Heart left ventricle (tissue), 13 donors: ENCODE data around the gene PIK3R6.

Experiments
- CTCF ChIP-seq, 12 donors: fragments of 200-600 bp; sonication (generic) in 4 of 12; IDR thresholded peaks; one replicate each; pipeline versions ENCODE4 v1.5.0 to v1.8.0; 2018 to 2022; ENCODE audit warnings: antibody characterized with exemption in 12 of 12, mild to moderate bottlenecking in 5 of 12
- POLR2A ChIP-seq, 2 donors: fragments of 450-650 bp; IDR thresholded peaks; one replicate each; pipeline ENCODE4 v1.6.1; 2017; ENCODE audit warnings: antibody characterized with exemption in 2 of 2, mild to moderate bottlenecking in 2 of 2, moderate library complexity in 2 of 2
- donor health status: ischemic (EF 13 %, LVEDD 7.1; RV severe dilation, severe dysfunction).
- donor health status: DM: no; HTN: yes; CAD: no.
- donor health status: DM: no; HTN: no; CAD: no.
- donor health status: ischemic (EF 25% LVEDD 6.9; RV normal size, moderate dysfunction).
- donor health status: ischemic (EF 25% LVEDD 5.7; RV mildly dilated, moderate dysfunction).
- donor health status: ischemic (EF 35%, LVEDD 5.7; RV mildly dilated, moderate dysfunction).
- donor health status: nonischemic (EF 11% LVEDD 7.7; RV severe dilation, severe dysfunction).
- donor health status: DM: yes; HTN: yes; CAD: no.
- donor health status: PGD.
- donor health status: ischemic (EF 29% LVEDD 5.4; RV normal size, mild dysfunction).
- donor health status: nonischemic (EF 23%, LVEDD 6.1; RV moderate dilation, normal function).

DNA sequence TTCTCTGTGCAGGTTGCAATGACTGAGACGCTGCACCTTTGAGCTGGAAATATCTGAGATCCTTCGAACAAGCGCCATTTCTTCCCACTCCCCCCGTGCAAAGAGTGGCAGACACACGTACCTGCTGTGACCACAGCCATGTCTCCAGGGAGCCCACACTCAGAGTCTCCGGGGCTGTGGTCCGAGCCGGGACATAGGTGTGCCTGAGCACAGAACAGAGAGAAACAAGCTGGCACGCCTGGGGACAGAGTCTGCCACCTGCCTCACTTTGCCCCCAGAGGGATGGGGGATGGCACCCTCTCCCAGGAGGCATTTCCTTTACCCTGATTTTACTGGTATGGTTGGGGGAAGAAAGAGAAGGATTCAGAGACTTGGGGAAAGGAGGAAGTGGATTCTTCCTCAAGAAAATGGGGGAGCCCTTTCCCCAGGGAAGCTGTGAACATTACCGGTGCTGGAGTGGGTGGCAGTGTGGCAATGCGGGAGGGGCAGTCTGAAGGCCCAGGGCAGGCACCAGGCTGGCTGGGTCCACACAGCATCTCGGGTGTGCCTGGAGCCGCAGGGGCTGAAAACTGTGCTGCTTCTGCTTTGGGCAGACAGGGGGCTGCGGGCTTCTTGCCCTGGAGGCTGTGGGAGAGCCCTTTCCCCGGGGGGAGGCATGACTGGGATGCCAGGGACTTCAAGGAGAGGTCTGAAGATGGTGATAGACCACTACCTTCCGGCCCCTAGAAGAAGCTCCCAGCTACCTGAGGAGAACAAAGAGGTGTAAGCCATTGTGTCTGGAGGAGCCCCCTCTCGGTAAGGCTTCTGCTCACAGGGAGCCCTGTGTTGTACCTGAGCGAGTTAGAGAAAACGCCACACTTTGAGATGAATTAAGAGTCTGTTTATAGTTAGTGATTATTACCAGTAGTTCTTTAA lies 6.6 kb upstream of the PIK3R6 start:
- TF ChIP-seq CTCF (IDR thresholded peaks at IDR 0.05): no peak
- no peak for TF ChIP-seq POLR2A (IDR thresholded peaks at IDR 0.05)
